ENCODE data around the gene CUL3.
"Not testable (repeated sequence)": the region's sequence is repeated elsewhere in the genome, so short reads cannot be mapped to it uniquely, and the experiment has no call there.

Gene CUL3

GRCh38 chr2:224585211-224586088, at the start of gene CUL3:
CUL3 (minus strand) TSS chr2:224585363; CDS start chr2:224585009, 354 bp downstream.
- peak; percentile 99 for DNase-seq

GRCh38 chr2:224630659-224631550, 45.7 kb upstream of the CUL3 start:
- no peak for DNase-seq

- DNase-seq: no peak
Measured at GRCh38 chr2:224628416-224628815, 43.3 kb upstream of the CUL3 start.

GRCh38 chr2:224626735-224627134, 41.6 kb upstream of the CUL3 start:
- DNase-seq: no peak

GRCh38 chr2:224613543-224614286, 28.6 kb upstream of the CUL3 start:
- DNase-seq: no peak

GRCh38 chr2:224612578-224612977, 27.4 kb upstream of the CUL3 start:
- no peak for DNase-seq

GRCh38 chr2:224611938-224612337, 26.8 kb upstream of the CUL3 start:
- no peak for DNase-seq

GRCh38 chr2:224608104-224608503, 22.9 kb upstream of the CUL3 start:
- no peak for DNase-seq

- not testable (repeated sequence) for DNase-seq
Measured at GRCh38 chr2:224603746-224604500, 18.8 kb upstream of the CUL3 start.

GRCh38 chr2:224602778-224603375, 17.7 kb upstream of the CUL3 start:
- not testable (repeated sequence) for DNase-seq

GRCh38 chr2:224601923-224602322, 16.8 kb upstream of the CUL3 start:
- no peak for DNase-seq

GRCh38 chr2:224598678-224599077, 13.5 kb upstream of the CUL3 start:
- DNase-seq: no peak

GRCh38 chr2:224596289-224596688, 11.1 kb upstream of the CUL3 start:
- DNase-seq: no peak

GRCh38 chr2:224595518-224595917, 10.4 kb upstream of the CUL3 start:
- no peak for DNase-seq

- no peak for DNase-seq
Measured at GRCh38 chr2:224594840-224595239, 9.7 kb upstream of the CUL3 start.

- DNase-seq: no peak
Measured at GRCh38 chr2:224591220-224591619, 6.1 kb upstream of the CUL3 start.

- no peak for DNase-seq
Measured at GRCh38 chr2:224586127-224586695, 1.0 kb upstream of the CUL3 start.

- DNase-seq: peak; percentile 75
Measured at GRCh38 chr2:224584785-224585210, 365 bp downstream of the CUL3 start.

GRCh38 chr2:224584111-224584784, 915 bp downstream of the CUL3 start:
- DNase-seq: peak; percentile 43

- not testable (repeated sequence) for DNase-seq
Measured at GRCh38 chr2:224583033-224583432, 2.1 kb downstream of the CUL3 start.

- DNase-seq: no peak
Measured at GRCh38 chr2:224580248-224580647, 4.9 kb downstream of the CUL3 start.

Measured in stimulated activated CD4-positive, alpha-beta T cell treated with anti-CD3 and anti-CD28 coated beads, Interleukin-15, amount 100 ng/mL, for 24 hours (primary cell).